HG02884 (cell line): Measurements from ENCODE around the gene RIPOR3.
"Not testable (repeated sequence)": the region's sequence is repeated elsewhere in the genome, so short reads cannot be mapped to it uniquely, and the experiment has no call there.

Experiments used
- ATAC-seq: cut with Tn5 transposase; IDR thresholded peaks from one replicate; pipeline ENCODE4 v1.9.1; 2021; ENCODE audit warnings: mild to moderate bottlenecking, moderate library complexity; ENCODE audit not compliant: unreplicated experiment

The RIPOR3 gene

DNA sequence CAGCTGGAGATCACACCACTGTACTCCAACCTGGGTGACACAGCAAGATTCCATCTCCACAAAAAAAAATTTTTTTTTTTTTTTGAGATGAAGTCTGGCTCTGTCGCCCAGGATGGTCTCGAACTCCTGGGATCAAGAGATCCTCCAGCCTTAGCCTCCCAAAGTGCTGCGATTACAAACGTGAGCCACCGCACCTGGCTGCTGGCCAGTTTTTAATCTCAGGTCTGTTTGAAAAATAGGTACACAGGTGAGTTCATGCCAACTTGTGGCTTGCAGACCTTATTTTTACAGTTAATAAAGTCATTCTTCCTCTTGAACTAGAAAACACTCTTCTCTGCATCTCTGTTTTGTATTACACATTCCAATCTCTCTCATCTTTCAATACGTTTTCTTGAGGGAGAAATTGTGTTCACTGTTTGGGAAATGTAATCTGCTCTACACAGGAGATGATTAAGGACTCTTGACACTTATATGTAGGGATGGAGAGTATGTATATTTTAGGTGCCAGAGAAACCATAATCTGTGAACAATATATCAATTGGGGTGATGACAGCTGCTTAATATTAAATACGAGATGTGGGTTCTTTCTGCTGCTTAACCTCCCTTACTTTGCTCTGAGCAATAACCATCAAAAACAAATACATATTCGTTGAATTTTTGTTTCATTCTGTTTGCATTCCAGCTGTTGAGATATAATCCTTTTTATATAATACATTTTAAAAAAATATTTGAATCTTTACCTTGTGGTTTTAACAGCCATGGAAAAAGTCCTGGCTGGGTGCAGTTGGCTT, 17.7 kb upstream of the RIPOR3 start:
- ATAC-seq = no peak

DNA sequence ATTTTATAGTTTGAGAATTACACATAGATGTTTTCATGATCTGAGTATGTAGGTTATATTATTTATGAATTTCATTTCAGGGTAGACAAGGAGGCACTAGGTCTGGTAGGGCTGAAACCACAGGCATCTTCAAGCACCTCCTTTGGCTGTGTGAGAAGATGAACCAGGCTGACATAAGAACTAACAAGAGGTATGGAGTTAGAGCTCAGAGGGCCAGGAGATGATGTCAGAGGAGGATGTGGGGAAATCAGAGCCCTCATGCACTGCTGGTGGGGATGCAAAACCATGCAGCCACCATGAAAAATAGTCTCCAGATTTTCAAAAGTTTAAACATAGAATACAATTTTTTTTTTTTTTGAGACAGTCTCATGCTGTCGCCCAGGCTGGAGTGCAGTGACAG, 13.6 kb upstream of the RIPOR3 start:
- no peak for ATAC-seq

DNA sequence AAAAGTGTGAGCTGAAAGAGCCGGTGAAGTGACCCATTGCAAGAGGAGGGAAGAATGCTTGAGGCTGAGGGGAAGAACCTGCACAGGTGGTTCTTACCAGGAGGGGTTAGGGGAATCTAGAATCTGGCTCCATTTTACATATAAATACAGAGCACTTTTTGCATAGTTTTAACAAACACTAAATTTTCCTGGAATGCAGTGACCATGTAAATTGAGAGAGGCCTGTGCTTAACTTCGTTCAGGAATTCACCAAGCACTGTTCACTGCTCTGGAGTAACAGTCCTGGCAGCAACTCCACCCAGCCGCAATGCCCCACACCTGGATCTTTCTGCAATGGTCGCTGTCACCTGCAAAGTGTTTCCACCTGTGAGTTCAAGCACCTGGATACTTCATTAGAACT, 13.2 kb upstream of the RIPOR3 start:
- no peak for ATAC-seq

DNA sequence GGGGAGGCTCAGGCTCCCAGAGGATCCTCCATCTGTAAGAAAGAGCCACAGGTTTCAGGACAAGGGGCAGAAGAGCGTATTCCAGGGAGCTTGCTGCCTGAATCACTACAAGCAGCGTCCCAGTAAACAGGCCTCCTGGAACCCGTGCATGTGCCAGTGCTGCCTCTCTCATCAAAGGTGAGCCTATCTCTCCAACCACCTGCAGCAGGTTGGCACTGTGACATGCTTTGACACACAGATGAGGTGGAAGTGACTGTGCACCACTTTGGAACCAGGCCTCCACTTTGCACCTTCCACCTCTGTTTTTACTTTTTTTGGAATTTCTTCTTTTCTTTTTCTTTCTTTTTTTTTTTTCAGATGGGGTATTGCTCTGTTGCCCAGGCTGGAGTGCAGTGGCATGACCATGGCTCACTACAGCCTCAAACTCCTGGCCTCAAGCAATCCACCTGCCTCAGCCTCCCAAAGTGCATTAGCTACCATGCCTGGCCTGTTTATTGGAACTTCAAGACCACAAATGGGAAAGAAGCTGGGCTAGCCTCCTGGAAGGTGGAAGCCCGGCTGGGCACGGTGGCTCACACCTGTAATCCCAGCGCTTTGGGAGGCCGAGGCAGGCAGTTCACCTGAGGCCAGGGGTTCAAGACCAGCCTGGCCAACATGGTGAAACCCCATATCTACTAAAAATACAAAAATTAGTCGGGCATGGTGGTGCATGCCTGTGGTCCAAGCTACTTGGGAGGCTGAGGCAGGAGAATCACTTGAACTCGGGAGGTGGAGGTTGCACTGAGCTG, 12.5 kb upstream of the RIPOR3 start:
- ATAC-seq = not testable (repeated sequence)

DNA sequence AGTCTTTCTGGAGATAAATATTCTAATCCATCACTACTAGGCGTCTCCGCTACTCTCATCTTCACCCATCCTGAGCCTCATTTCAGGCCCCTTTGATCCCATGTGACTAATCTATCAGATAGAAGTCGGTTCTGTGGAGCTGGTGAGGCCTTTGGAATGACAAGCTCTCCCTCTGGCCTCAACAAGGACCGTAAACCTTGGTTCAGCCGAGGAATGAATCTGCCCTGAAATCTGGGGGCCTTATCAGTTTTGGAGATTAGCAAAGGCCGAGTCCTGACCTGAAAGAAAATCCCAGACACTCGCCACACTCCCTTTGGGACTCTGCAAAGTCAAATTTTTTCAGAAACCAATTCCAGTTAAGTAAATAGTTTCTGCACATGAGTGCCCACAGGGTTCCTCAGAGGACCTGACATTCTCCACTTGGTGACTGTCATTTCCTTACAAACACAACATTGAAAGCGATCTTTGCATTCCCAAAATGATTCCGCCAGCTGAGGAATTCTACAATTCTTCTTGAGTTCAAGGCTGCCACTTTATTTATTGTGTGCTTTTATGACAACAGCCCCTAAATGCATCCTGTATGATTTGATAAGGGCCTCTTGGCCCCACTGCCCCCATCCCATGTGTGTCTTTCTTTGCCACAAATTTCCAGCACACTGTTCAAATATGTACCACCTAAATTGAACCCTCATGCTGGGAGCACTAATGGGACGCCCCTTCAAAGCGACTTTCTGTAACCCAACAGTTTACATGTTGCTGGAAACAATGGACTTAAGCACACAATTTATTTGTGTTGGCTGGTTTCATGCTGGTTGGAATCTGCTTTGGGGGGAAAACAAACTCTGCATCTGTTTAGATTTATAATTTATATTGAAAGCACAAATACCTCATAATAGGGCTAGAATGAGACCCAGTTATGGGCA, 10.0 kb upstream of the RIPOR3 start:
- no peak for ATAC-seq

DNA sequence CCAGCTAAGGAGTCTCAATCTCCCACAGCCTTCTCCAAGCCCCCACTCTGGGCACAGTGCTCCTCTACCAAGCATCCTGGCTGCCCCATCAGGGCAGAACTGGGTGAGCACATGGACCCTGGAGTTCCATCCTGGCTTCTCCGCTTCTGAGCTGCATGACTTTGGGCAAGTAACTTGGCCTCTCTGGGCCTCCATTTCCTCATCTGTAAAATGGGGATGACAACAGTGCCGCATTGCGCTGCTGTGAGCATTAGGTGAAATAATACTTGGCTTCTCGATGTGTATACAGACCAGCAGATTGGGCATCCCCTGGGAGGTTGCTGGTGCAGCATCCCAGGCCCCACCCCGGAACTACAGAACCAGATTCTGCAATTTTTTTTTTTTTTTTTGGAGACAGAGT, 8.3 kb upstream of the RIPOR3 start:
- ATAC-seq = no peak

DNA sequence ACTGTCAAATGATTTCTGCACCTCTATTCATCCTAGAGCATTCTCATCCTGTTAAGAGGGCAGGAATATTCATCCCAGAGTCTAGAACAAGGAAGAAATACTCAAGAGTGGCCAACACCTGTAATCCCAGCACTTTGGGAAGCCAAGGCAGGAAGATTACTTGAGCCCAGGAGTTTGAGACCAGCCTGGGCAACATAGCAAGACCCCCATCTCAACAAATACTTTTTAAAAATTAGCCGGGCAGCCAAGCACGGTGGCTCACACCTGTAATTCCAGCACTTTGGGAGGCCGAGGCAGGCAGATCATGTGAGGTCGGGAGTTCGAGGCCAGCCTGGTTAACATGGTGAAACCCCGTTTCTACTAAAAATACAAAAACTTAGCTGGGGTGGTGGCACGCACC, 6.9 kb upstream of the RIPOR3 start:
- not testable (repeated sequence) for ATAC-seq

DNA sequence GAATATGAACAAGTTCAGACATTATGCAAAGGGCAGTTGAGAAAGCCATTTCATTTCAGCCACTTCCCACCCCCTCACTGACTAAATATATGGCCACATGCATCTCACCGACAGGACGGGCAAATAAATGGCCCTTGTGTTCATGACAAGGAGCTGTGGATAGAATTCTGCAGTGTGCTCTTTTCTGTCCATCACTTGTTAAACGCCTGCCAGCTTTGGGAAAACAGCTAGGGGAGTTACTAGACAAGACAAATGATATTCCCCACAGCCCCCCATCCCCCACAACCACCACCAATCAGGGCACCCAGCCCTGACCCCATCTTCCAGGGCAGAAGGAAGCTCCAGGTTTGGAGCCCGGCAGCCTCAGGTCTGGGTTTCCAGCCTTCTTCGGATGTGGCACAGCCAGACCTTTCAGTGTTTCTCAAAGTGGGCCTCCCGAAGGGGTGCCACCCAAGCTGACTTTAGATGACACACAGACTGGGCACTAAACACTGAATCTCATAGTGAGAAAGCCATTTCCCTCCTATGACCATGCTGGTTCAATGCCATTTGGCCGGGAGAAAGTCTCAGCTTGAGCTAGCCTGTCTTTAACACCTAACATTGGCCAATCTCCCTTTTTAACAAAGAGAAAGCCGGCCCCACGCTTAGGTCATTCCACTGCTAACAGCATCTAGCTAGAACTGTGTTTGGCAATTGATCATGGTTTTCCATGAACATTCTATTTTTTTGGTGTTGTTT, 4.0 kb upstream of the RIPOR3 start:
- ATAC-seq = no peak

DNA sequence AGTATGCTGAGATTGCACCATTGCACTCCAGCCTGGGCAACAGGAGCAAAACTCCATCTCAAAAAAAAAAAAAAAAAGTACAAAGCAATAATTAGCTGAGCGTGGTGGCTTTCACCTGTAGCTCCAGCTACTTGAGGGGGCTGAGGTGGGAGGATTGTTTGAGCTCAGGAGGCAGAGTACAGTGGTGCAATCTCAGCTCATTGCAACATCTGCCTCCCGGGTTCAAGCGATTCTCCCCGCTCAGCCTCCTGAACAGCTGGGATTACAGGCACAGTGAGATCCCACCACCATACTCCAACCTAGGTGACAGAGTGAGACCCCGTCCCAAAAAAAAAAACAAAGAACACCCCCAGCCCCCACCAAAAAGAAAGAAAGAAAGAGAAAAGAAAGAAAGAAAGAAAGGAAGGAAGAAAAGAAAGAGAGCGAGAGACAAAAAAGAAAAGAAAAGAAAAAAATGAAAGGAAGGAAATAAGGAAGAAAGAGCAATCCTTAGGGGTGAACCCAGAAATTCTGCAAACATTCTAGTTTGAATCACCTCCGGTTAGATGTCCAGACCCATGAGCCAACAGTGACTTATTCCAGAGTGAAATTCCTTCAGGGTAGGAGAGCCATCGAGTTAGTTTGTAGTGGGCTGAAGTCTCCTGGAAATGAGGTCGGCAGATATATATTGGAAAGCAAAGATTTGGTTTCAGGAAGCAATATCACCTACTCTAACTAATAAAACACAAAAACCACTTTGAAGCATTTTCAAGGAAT, 3.2 kb upstream of the RIPOR3 start:
- no peak for ATAC-seq

DNA sequence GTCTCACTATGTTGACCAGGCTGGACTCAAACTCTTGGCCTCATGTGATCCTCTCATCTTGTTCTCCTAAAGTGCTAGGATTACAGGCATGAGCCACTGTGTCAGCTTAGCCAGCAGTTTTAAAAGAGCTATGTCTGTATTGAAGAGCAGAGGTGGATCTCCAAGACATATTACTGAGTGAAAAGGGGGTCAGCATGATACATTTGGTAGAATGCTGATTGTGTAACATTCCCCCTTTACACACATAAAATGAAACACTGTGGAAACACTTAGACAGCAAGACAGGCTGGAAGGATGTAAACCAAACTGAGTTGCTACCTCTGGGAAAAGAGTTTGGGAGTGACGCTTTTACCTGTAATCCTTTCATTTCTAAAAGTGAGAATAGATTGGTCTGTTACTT, 1.7 kb upstream of the RIPOR3 start:
- no peak for ATAC-seq

DNA sequence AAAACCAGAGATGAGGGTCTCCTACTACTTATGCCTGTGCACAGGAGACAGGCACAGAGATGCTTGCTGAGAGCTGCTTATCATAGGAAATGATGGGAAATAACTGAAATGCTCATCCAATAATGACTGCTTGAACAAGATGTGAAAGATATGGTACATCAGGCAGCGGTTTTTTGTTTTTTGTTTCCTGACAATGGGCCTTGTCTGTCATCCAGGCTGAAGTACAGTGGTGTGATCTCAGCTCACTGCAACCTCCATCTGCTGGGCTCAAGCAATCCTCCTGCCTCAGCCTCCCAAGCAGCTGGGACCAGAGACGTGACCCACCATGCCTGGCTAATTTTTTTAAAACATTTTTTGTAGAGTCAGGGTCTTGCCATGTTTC, 1.2 kb upstream of the RIPOR3 start:
- ATAC-seq = no peak

DNA sequence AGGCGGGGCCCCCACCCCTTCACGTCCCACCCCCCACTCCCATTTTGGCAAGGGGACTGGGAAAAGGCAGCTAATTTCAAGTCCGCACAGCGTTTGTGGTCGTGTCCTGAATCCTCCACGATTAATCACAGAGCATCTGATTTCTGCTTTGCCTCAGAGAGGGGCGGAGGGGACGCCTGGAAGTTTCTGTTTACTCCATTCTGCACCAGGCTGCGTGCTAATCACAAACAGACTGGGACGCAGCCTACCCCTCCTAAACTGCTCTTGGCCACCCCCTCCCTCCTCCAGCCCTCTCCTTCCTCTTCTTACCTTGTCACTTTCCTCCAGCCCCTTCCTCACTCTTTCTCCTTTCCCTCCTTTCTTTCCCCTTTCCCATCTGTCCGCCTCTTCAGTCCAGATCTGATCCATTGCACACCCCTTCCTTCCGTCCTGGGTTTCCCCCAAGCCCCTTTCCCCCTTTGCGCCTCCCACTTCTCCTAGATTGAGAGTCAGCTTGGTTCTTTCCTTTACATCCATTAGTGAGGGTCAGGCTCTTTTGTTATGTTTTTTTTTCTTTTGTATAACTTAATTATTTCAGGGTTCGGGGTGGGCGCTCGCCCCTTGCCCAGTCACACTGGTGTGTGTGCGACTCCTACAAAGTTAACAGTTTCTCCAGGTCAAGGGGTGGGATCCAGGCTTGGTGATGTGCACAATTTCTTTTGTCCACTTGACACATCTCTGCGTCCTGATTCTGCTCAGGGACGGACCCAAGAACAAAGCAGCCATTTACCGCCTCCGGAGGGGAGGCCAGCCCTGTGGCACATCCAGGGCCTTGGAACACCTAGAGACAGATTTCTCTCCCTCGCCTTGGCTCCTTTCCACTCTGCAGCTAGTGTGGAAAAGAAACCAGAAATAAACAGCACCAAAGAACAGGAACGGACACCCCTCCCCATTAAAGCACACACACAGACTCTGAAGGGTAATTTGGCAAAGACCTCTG, 520 bp upstream of the RIPOR3 start:
- no peak for ATAC-seq

DNA sequence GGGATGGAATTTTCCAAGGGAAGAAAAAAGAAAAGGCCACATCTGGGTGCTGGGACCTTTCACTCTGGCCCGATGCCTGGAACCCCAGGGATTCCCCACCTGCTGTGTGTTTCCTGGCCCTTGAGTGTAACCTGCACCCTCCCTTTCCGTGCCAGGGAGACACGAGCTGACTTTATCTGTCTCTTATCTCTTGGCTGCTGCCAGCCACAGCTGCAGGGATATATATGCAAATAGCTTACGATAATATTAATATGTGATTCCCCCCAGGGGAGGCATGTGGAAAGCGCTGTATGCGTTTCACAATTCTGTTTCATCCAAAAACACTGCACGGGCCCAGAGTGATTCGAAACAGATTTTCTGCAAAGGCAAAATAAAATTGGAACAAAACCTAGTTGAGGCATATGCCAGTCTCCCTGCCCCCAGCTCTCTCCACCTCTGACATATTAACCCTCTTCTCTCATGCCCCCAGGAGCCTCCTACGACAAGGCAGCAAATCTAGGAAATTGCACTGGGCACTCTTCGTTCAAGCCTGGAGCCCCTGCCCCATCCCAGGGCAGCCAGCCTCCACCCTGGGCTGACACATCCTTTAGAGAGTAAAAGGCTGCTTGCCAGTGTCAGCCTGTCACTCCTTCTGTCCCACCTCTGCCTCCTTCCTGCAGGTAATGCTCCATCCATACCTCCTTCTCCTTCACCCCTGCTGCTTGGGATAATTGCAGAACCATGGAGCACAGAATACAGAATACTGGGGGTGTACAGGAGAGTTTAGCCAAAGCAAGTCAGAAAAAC, 1.3 kb downstream of the RIPOR3 start:
- no peak for ATAC-seq

DNA sequence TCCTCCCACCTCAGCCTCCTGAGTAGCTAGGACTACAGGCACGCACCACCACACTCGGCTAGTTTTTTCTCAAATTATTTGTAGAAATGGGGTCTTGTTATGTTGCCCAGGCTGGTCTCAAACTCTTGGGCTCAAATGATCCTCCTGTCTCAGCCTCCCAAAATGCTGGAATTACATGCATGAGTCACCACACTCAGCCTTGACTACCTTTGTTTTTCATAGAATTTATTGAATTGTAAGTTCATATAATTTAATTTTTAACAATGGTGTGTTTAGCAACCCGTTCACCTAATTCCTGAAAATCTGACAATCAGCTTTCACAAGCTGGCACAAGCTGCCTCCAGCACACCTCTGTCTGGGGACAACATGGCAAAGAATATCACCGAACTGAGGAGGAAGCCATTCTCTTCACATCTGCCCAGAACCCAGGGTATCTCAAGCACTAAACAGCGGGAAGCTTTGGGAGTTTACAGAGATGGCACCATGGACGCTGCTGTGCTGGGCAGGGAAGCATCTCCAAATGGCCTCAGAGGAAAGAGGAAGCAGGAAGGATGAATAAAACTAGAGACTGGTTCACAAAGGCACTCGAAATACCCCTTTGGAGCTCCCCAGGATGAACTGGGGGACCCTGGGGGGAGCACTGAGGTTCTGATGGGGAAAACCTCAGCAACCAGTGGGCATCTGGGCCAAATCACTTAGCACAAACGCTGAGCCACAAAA, 2.9 kb downstream of the RIPOR3 start:
- ATAC-seq = no peak

DNA sequence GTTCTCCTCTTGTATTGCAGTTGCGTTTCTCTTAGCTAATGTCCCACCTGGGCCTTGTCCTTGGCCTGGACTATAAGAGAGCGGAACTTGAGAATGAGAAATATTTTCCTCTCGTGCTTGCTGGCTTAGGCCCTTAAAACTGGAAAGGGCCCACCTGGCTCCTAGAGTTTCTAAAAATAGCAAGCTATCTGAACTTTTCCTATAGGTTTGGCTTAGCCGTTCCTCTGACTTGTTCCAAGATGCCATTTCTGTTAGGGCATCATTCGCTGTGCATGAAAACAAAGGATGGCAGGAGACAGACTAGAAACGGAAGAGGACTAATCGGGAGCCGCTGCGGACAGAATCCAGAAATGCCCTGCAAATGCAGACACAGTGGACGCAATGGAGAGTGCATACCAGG, 4.5 kb downstream of the RIPOR3 start:
- ATAC-seq = no peak

DNA sequence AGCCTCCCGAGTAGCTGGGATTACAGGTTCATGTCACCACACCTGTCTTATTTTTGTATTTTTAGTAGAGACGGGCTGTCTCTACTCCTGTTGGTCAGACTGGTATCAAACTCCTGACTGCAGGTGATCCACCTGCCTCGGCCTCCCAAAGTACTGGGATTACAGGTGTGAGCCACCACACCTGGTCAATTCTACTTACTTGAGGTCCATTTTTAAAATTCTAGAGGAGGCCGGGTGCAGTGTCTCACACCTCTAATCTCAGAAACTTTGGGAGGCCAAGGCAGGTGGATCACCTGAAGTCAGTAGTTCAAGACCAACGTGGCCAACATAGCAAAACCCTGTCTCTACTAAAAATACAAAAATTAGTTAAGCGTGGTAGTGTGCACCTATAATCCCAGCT, 7.8 kb downstream of the RIPOR3 start:
- ATAC-seq = no peak

DNA sequence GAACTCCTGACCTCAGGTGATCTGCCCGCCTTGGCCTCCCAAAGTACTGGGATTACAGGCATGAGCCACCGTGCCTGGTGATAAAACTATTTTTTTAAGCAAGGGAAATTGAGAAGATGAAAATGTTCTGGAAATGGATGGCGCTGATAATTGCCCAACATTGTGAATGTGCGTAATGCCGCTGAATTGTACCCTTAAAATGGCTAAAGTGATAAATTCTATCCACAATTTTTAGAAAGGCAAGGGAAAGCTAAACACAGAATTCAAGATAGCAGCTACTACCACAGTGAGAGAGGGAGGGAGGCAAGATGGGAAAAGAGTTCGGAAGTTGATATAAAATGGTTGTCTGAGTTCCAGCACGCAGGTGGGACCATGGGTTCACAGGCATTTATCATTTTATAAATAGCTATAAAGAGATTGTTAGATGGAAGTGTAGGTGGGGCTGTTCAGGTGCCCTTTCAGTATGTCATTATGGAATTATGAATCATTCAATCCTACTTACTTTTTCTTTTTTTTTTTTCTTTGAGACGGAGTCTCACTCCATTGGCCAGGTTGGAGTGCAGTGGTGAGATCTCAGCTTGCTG, 8.3 kb downstream of the RIPOR3 start:
- no peak for ATAC-seq
